BLaER1 treated with 17β-estradiol and CSF1 and Interleukin-3, amounts not matched to agents 10 nM and 100 nM (cell line): ENCODE data around the gene PCDHGB6.
A peak's percentile ranks its signal among the peaks of the same experiment; 100 is the strongest.
"Not testable (repeated sequence)": the region's sequence is repeated elsewhere in the genome, so short reads cannot be mapped to it uniquely, and the experiment has no call there.

ENCODE experiments used
- H3K27ac ChIP-seq, 11 experiments: shearing (Covaris generic); formaldehyde crosslinking; 2 replicates each; pipeline ENCODE4 v1.8.1; 2022
- H3K27me3 ChIP-seq, 11 experiments: shearing (Covaris generic); formaldehyde crosslinking; 2 replicates each; pipeline ENCODE4 v1.8.1; 2022
- H3K36me3 ChIP-seq, 11 experiments: shearing (Covaris generic); formaldehyde crosslinking; 2 replicates each; pipeline ENCODE4 v1.8.1; 2022
- H3K4me1 ChIP-seq, 10 experiments: shearing (Covaris generic); formaldehyde crosslinking; 2 replicates each; pipeline ENCODE4 v1.8.1; 2022
- H3K4me2 ChIP-seq, 11 experiments: shearing (Covaris generic); formaldehyde crosslinking; 2 replicates each; pipeline ENCODE4 v1.8.1; 2022
- H3K4me3 ChIP-seq, 10 experiments: shearing (Covaris generic); formaldehyde crosslinking; 2 replicates each; pipeline ENCODE4 v1.8.1; 2022
- H3K9ac ChIP-seq, 11 experiments: shearing (Covaris generic); formaldehyde crosslinking; 2 replicates each; pipeline ENCODE4 v1.8.1; 2022
- H3K9me3 ChIP-seq, 11 experiments: shearing (Covaris generic); formaldehyde crosslinking; replicated peaks in 1 of 11; 2 replicates each; pipeline ENCODE4 v1.8.1; 2022
- H4K20me1 ChIP-seq, 11 experiments: shearing (Covaris generic); formaldehyde crosslinking; 2 replicates each; pipeline ENCODE4 v1.8.1; 2022
- Cebpa-rat ChIP-seq, 11 experiments: shearing (Covaris generic); IDR thresholded peaks; 2 replicates each; pipeline ENCODE4 v1.8.1; 2022

PCDHGB6 gene

GRCh38 chr5:141419074-141419880 is 11.5 kb downstream of the PCDHGB6 start:
- TF ChIP-seq Cebpa-rat (IDR thresholded peaks at IDR 0.05), result no peak
- Histone ChIP-seq H3K4me1 (peaks cover 0 to 16% (median 7%) of the 10 kb centered on the region in 10 experiments; a peak in 13 of 20 replicates), H3K4me2 (no peak overlapping the region), H3K27me3 (peaks cover 14 to 54% (median 43%) of the 10 kb centered on the region in 11 experiments), H4K20me1 (no peaks in the 10 kb centered on the region), H3K27ac (no peak overlapping the region), H3K9ac (no peak overlapping the region), H3K4me3 (peak overlapping the region in 4 of 10 experiments; percentile 23 to 48 (median 37); a peak in 3 of 20 replicates), H3K9me3 (peaks cover 73 to 82% (median 76%) of the 10 kb centered on the region in 11 experiments), H3K36me3 (peaks cover 0 to 47% (median 27%) of the 10 kb centered on the region in 11 experiments; a peak in 14 of 22 replicates)

- peaks cover 8 to 42% (median 31%) of the 10 kb centered on the region in 11 experiments; a peak in 20 of 22 replicates for H3K27me3 ChIP-seq
- H3K27ac ChIP-seq, result no peak within 1 kb of the TSS
- H4K20me1 ChIP-seq, result no peaks in the 10 kb centered on the region
- H3K4me1 ChIP-seq, result peaks cover 0 to 3% (median 0%) of the 10 kb centered on the region in 10 experiments; a peak in 2 of 20 replicates
- H3K9me3 ChIP-seq, result peaks cover 63 to 77% (median 70%) of the 10 kb centered on the region in 11 experiments
- no peak for TF ChIP-seq Cebpa-rat (IDR thresholded peaks at IDR 0.05)
- peak within 1 kb of the TSS in 6 of 10 experiments; percentile 2 to 35 (median 16); a peak in 4 of 20 replicates for H3K4me3 ChIP-seq
- H3K4me2 ChIP-seq, result no peak within 1 kb of the TSS
- no peak within 1 kb of the TSS for H3K9ac ChIP-seq
- H3K36me3 ChIP-seq, result peaks cover 0 to 51% (median 27%) of the 10 kb centered on the region in 11 experiments; a peak in 14 of 22 replicates
Observed at GRCh38 chr5:141420855-141421488, 13.2 kb downstream of the PCDHGB6 start, which contains the start of gene PCDHGA11. Gene PCDHGA11, plus strand, starts transcription at chr5:141421051. Its CDS starts 177 bp downstream, at chr5:141421228.

- Histone ChIP-seq H3K27me3 (peaks cover 8 to 42% (median 31%) of the 10 kb centered on the region in 11 experiments; a peak in 20 of 22 replicates), H3K36me3 (peaks cover 0 to 55% (median 31%) of the 10 kb centered on the region in 11 experiments; a peak in 14 of 22 replicates), H3K27ac (no peak overlapping the region), H3K4me1 (no peaks in the 10 kb centered on the region), H3K9ac (no peak overlapping the region), H4K20me1 (no peaks in the 10 kb centered on the region), H3K9me3 (peaks cover 63 to 81% (median 70%) of the 10 kb centered on the region in 11 experiments), H3K4me3 (peak overlapping the region in 4 of 10 experiments; percentile 14 to 35 (median 16); a peak in 1 of 20 replicates), H3K4me2 (no peak overlapping the region)
- no peak for TF ChIP-seq Cebpa-rat (IDR thresholded peaks at IDR 0.05)
Observed at GRCh38 chr5:141421489-141421855, 13.7 kb downstream of the PCDHGB6 start.

- no peak overlapping the region for H3K27ac ChIP-seq
- no peak overlapping the region for H3K4me3 ChIP-seq
- peaks cover 64 to 89% (median 71%) of the 10 kb centered on the region in 11 experiments for H3K9me3 ChIP-seq
- TF ChIP-seq Cebpa-rat (IDR thresholded peaks at IDR 0.05), result no peak
- no peak overlapping the region for H3K9ac ChIP-seq
- no peaks in the 10 kb centered on the region for H3K4me1 ChIP-seq
- H3K36me3 ChIP-seq, result peaks cover 9 to 68% (median 44%) of the 10 kb centered on the region in 11 experiments; a peak in 17 of 22 replicates
- H3K27me3 ChIP-seq, result peaks cover 8 to 39% (median 29%) of the 10 kb centered on the region in 11 experiments; a peak in 20 of 22 replicates
- H3K4me2 ChIP-seq, result no peak overlapping the region
- H4K20me1 ChIP-seq, result no peaks in the 10 kb centered on the region
Observed at GRCh38 chr5:141422742-141423291, 15.0 kb downstream of the PCDHGB6 start.

- H3K4me3 ChIP-seq, result no peak overlapping the region
- no peak overlapping the region for H3K4me2 ChIP-seq
- H3K9me3 ChIP-seq, result peaks cover 42 to 64% (median 50%) of the 10 kb centered on the region in 11 experiments
- no peak overlapping the region for H3K9ac ChIP-seq
- H3K27me3 ChIP-seq, result peaks cover 0 to 3% (median 0%) of the 10 kb centered on the region in 11 experiments; a peak in 1 of 22 replicates
- H3K36me3 ChIP-seq, result peaks cover 9 to 44% (median 28%) of the 10 kb centered on the region in 11 experiments; a peak in 18 of 22 replicates
- TF ChIP-seq Cebpa-rat (IDR thresholded peaks at IDR 0.05), result no peak
- peaks cover 0 to 5% (median 2%) of the 10 kb centered on the region in 10 experiments; a peak in 3 of 20 replicates for H3K4me1 ChIP-seq
- H3K27ac ChIP-seq, result no peak overlapping the region
- H4K20me1 ChIP-seq, result no peaks in the 10 kb centered on the region
Observed at GRCh38 chr5:141427783-141428426, 20.1 kb downstream of the PCDHGB6 start.

- Histone ChIP-seq H3K4me3 (peak within 1 kb of the TSS; percentile 59 to 77 (median 68)), H3K9ac (peak within 1 kb of the TSS; percentile 62 to 84 (median 77)), H3K27me3 (no peaks in the 10 kb centered on the region), H3K9me3 (peaks cover 59 to 78% (median 65%) of the 10 kb centered on the region in 11 experiments), H3K27ac (peak within 1 kb of the TSS in 10 of 11 experiments; percentile 37 to 85 (median 76); a peak in 20 of 22 replicates), H3K4me1 (peaks cover 0 to 11% (median 2%) of the 10 kb centered on the region in 10 experiments; a peak in 3 of 20 replicates), H4K20me1 (no peaks in the 10 kb centered on the region), H3K36me3 (peaks cover 13 to 48% (median 29%) of the 10 kb centered on the region in 11 experiments; a peak in 18 of 22 replicates), H3K4me2 (peak within 1 kb of the TSS; percentile 69 to 89 (median 82))
- TF ChIP-seq Cebpa-rat (IDR thresholded peaks at IDR 0.05), result no peak
Observed at GRCh38 chr5:141430332-141431113, 22.7 kb downstream of the PCDHGB6 start, which contains the start of gene PCDHGA12. Gene PCDHGA12, plus strand, starts transcription at chr5:141430507. Its CDS starts 253 bp downstream, at chr5:141430760.

GRCh38 chr5:141431286-141431685 is 23.5 kb downstream of the PCDHGB6 start:
- no peaks in the 10 kb centered on the region for H4K20me1 ChIP-seq
- peaks cover 0 to 11% (median 2%) of the 10 kb centered on the region in 10 experiments; a peak in 3 of 20 replicates for H3K4me1 ChIP-seq
- peak overlapping the region; percentile 69 to 89 (median 82) for H3K4me2 ChIP-seq
- H3K27me3 ChIP-seq, result no peaks in the 10 kb centered on the region
- peak overlapping the region; percentile 62 to 84 (median 77) for H3K9ac ChIP-seq
- H3K27ac ChIP-seq, result peak overlapping the region in 10 of 11 experiments; percentile 37 to 85 (median 76); a peak in 20 of 22 replicates
- TF ChIP-seq Cebpa-rat (IDR thresholded peaks at IDR 0.05), result no peak
- H3K36me3 ChIP-seq, result peaks cover 13 to 45% (median 23%) of the 10 kb centered on the region in 11 experiments; a peak in 18 of 22 replicates
- peaks cover 63 to 78% (median 68%) of the 10 kb centered on the region in 11 experiments for H3K9me3 ChIP-seq
- H3K4me3 ChIP-seq, result peak overlapping the region; percentile 59 to 77 (median 68)

GRCh38 chr5:141432308-141432707 is 24.5 kb downstream of the PCDHGB6 start:
- not testable (repeated sequence) for H3K27me3 ChIP-seq

GRCh38 chr5:141432726-141433125 is 24.9 kb downstream of the PCDHGB6 start:
- H3K4me2 ChIP-seq, result peak overlapping the region in 2 of 11 experiments; percentile 1 to 24; a peak in 2 of 22 replicates
- H3K9me3 ChIP-seq, result peaks cover 52 to 78% (median 72%) of the 10 kb centered on the region in 11 experiments
- peak overlapping the region in 3 of 10 experiments; percentile 14 to 33 (median 24); a peak in 3 of 20 replicates for H3K4me3 ChIP-seq
- not testable (repeated sequence) for H3K9ac ChIP-seq, H3K27ac ChIP-seq, H3K27me3 ChIP-seq, H4K20me1 ChIP-seq
- H3K4me1 ChIP-seq, result peaks cover 0 to 11% (median 2%) of the 10 kb centered on the region in 10 experiments; a peak in 3 of 20 replicates
- peaks cover 5 to 31% (median 13%) of the 10 kb centered on the region in 11 experiments; a peak in 18 of 22 replicates for H3K36me3 ChIP-seq

More at GRCh38 chr5:141432308-141432707, 24.5 kb downstream of the PCDHGB6 start:
- Histone ChIP-seq H3K9me3 (peaks cover 53 to 78% (median 72%) of the 10 kb centered on the region in 11 experiments), H3K36me3 (peaks cover 9 to 35% (median 16%) of the 10 kb centered on the region in 11 experiments; a peak in 18 of 22 replicates), H3K4me3 (peak overlapping the region in 7 of 10 experiments; percentile 7 to 77 (median 68); a peak in 11 of 20 replicates), H3K4me1 (peaks cover 0 to 11% (median 2%) of the 10 kb centered on the region in 10 experiments; a peak in 3 of 20 replicates)
- not testable (repeated sequence) for H3K4me2 ChIP-seq, H3K27ac ChIP-seq, H4K20me1 ChIP-seq, H3K9ac ChIP-seq
